Peyer's patch (tissue), 4 donors: ENCODE results near the gene GPR158. TPM values are rescaled to one million over a fixed set of nuclear protein-coding genes. Genes with fewer than 3 reads are reported as not detected.

ENCODE experiments used
- DNase-seq, 3 donors: peaks; one replicate each; pipeline ENCODE4 v3.0.0-alpha.2; 2017 to 2019
- H3K27ac ChIP-seq, 4 donors: fragments of 200-600 bp; sonication (generic); one replicate each; pipeline ENCODE4 v1.5.1; 2016 to 2019
- H3K27me3 ChIP-seq, 2 donors: fragments of 200-600 bp; sonication (generic); one replicate each; pipeline ENCODE4 v1.5.1; 2019
- H3K36me3 ChIP-seq, 3 donors: fragments of 200-600 bp; sonication (generic); one replicate each; pipeline ENCODE4 v1.5.1; 2016 to 2019
- H3K4me1 ChIP-seq, 4 donors: fragments of 200-600 bp; sonication (generic); one replicate each; pipeline ENCODE4 v1.5.1; 2016 to 2019
- H3K4me3 ChIP-seq, 4 donors: fragments of 200-600 bp; sonication (generic); 1 replicate in 3 of 4; 2 replicates in 1 of 4; pipeline ENCODE4 v1.5.1; 2016 to 2019; ENCODE audit warnings: mild to moderate bottlenecking in 1 of 4
- H3K9me3 ChIP-seq, 4 donors: fragments of 200-600 bp; sonication (generic); one replicate each; pipeline ENCODE4 v1.5.1; 2016 to 2019; ENCODE audit warnings: mild to moderate bottlenecking in 1 of 4
- POLR2A ChIP-seq, 2 donors: fragments of 450-650 bp; IDR thresholded peaks; one replicate each; pipeline ENCODE4 v1.5.1; 2017; ENCODE audit warnings: antibody characterized with exemption in 2 of 2, mild to moderate bottlenecking in 2 of 2, moderate library complexity in 2 of 2
- total RNA-seq, 4 donors: library from RNA; depleted of rRNA; stranded (reverse); fragments of >200 nt; gene quantifications; one replicate each; pipeline ENCODE4 v1.1.0, GENCODE V29; 2016
- TF ChIP-seq, protein P1 (sequence below), 6 experiments: fragments of 450-650 bp in 4 of 6; fragments of 200-600 bp in 2 of 6; sonication (generic) in 1 of 6; IDR thresholded peaks; one replicate each; pipeline ENCODE4 v1.5.1; 2017 to 2019; ENCODE audit warnings: antibody characterized with exemption in 6 of 6, mild to moderate bottlenecking in 3 of 6, moderate library complexity in 1 of 6

Gene GPR158
- total RNA-seq, 4 donors from 2014 or later = under 0.01 to 0.28 (median 0.27) TPM; not detected in 1

DNA sequence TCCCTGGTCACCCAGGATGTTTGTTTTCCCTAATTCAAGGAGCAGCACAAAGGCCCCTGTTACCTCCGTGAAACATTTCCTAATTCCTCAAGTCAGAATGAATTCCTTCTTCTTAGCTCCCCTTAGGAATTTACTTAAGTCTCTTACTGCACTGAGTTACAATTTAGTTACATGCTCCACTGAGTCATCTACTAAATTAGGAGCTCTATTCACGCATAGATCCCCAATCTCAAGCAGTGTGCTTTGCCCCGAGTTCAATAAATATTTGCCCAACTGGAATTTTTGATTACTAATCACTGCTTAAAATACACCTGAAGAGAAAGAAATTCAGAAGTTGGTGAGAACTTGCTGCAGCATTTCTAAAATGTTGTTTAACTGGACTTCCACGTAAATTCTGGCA, 429.8 kb downstream of the GPR158 start:
- H3K9me3 ChIP-seq = no peaks in the 10 kb centered on the region
- no peaks in the 10 kb centered on the region for H3K27me3 ChIP-seq
- H3K27ac ChIP-seq = no peak overlapping the region
- H3K4me1 ChIP-seq = no peaks in the 10 kb centered on the region
- TF ChIP-seq POLR2A (IDR thresholded peaks at IDR 0.05) = no peak
- TF ChIP-seq, protein P1, sequence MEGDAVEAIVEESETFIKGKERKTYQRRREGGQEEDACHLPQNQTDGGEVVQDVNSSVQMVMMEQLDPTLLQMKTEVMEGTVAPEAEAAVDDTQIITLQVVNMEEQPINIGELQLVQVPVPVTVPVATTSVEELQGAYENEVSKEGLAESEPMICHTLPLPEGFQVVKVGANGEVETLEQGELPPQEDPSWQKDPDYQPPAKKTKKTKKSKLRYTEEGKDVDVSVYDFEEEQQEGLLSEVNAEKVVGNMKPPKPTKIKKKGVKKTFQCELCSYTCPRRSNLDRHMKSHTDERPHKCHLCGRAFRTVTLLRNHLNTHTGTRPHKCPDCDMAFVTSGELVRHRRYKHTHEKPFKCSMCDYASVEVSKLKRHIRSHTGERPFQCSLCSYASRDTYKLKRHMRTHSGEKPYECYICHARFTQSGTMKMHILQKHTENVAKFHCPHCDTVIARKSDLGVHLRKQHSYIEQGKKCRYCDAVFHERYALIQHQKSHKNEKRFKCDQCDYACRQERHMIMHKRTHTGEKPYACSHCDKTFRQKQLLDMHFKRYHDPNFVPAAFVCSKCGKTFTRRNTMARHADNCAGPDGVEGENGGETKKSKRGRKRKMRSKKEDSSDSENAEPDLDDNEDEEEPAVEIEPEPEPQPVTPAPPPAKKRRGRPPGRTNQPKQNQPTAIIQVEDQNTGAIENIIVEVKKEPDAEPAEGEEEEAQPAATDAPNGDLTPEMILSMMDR (IDR thresholded peaks at IDR 0.05) = no peak
- H3K36me3 ChIP-seq = no peaks in the 10 kb centered on the region
- no peak overlapping the region for H3K4me3 ChIP-seq
- no peak for DNase-seq

DNA sequence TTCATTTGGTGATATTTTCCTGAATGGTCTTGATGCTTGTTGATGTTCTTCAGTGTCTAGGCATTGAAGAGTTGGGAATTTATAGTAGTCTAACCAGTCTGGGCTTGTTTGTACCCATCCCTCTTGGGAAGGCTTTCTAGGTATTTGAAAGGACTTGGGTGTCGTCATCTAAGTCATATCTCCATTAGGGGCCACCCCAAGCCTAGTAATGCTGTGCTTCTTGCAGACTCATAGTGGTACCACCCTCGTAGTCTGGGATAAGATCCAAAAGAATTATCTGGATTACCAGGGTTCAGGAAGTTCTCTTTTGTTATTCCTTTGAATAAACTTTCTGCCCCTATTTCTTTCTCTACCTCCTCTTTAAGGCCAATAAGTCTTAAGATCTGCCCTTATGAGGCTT, 439.9 kb downstream of the GPR158 start:
- Histone ChIP-seq H3K27me3 (no peaks in the 10 kb centered on the region), H3K9me3 (no peaks in the 10 kb centered on the region), H3K36me3 (no peaks in the 10 kb centered on the region), H3K4me1 (no peaks in the 10 kb centered on the region), H3K4me3 (no peak overlapping the region), H3K27ac (no peak overlapping the region)
- DNase-seq = no peak
- no peak for TF ChIP-seq POLR2A (IDR thresholded peaks at IDR 0.05)
- TF ChIP-seq, protein P1 (IDR thresholded peaks at IDR 0.05) = no peak

DNA sequence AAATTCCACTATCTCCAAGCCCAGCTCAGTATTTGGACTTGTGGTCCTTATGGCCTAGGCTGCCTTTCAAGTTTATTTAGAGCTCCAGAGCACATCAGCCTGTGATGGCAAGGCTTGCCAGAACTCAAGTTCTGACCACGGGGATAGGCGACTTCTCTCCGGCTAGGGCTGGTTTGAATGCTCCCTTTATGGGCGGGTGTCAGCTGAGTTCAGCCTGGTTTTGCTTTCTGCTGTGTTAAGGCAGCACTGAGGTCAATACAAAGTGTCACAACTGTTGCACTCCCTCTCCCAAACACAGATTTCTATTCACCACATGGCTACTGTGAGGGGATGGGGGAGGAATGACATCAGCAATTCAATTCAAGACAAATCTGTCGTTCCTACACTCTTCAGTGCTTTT, 441.1 kb downstream of the GPR158 start:
- H3K9me3 ChIP-seq = no peaks in the 10 kb centered on the region
- no peaks in the 10 kb centered on the region for H3K36me3 ChIP-seq
- no peaks in the 10 kb centered on the region for H3K4me1 ChIP-seq
- no peak overlapping the region for H3K4me3 ChIP-seq
- no peaks in the 10 kb centered on the region for H3K27me3 ChIP-seq
- DNase-seq = no peak
- no peak overlapping the region for H3K27ac ChIP-seq
- TF ChIP-seq, protein P1 (IDR thresholded peaks at IDR 0.05) = no peak
- no peak for TF ChIP-seq POLR2A (IDR thresholded peaks at IDR 0.05)

DNA sequence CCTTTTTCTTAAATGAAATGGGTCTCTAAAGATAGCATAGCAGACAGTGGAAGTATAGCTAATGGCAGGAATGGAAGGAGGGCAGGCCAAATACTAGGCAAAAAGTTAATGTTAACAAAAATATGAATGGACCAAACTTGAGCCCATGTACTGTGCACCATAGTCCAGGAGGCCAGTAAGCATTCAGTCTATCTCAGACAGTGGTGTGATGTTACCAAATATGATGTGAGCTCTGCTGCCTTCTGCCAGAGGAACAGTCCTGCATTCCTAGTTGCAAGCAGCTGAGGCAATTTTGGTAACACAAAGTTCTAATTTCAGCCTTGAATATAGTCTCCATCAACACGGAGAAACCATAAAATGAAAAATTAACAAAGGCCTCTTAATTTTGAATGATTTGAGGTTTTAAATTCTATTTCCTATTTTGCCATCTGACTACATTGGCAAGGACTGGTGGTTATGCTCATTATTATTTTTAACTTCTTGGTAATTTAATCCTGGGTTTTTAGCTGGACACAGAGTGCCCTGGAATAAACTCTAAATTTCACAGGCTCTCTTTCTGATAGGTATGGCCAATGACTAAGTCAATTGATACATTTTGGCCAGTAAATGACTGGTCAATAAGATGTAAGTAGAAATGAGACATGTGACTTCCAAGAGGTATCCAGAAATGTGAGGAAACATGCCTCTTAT, 442.2 kb downstream of the GPR158 start:
- no peak overlapping the region for H3K27ac ChIP-seq
- no peaks in the 10 kb centered on the region for H3K9me3 ChIP-seq
- H3K4me1 ChIP-seq = no peaks in the 10 kb centered on the region
- no peak for DNase-seq
- no peaks in the 10 kb centered on the region for H3K27me3 ChIP-seq
- TF ChIP-seq, protein P1 (IDR thresholded peaks at IDR 0.05) = no peak
- TF ChIP-seq POLR2A (IDR thresholded peaks at IDR 0.05) = no peak
- H3K4me3 ChIP-seq = no peak overlapping the region
- no peaks in the 10 kb centered on the region for H3K36me3 ChIP-seq

DNA sequence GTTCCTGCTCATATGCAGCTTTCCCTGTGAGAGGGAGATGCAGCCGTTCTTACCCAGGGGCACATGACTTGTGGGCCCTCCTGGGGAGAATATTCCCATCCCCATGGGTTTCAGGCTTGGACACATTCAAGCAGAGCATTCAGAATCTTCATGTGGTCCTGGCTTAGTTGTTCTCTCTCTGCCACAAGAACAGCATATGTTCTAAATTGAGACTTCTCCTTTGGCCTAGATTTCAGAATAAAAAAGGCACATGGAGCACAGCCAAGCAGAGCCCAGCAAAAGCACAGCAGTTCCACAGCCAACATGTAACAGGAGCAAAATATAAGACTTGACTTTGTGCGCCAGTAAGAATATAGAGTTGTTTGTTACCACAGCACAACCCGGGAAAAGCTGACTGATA, 452.8 kb downstream of the GPR158 start:
- H3K27me3 ChIP-seq = no peaks in the 10 kb centered on the region
- DNase-seq = no peak
- H3K4me1 ChIP-seq = no peaks in the 10 kb centered on the region
- H3K4me3 ChIP-seq = no peak overlapping the region
- TF ChIP-seq, protein P1 (IDR thresholded peaks at IDR 0.05) = no peak
- TF ChIP-seq POLR2A (IDR thresholded peaks at IDR 0.05) = no peak
- H3K9me3 ChIP-seq = no peaks in the 10 kb centered on the region
- no peaks in the 10 kb centered on the region for H3K36me3 ChIP-seq
- no peak overlapping the region for H3K27ac ChIP-seq

DNA sequence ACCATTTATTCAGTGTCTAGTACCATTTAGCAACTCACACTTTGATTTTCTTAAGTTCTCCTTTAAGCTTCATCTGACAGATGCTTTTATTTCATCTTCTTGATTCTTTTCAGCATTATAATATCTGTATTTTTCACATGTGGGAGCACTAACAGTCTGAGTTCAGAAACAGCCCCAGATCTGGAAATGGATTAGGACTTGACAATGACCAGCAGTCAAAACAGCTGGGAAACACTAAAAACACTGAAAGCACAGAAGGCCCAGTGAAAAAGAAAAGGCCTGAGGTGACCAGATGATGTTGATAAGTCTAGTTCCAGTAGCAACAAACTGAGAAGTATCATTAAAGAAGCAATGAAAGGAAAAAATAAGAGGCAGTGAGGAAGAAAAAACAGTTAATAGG, 454.5 kb downstream of the GPR158 start:
- Histone ChIP-seq H3K36me3 (no peaks in the 10 kb centered on the region), H3K27me3 (no peaks in the 10 kb centered on the region), H3K27ac (no peak overlapping the region), H3K9me3 (no peaks in the 10 kb centered on the region), H3K4me1 (no peaks in the 10 kb centered on the region), H3K4me3 (no peak overlapping the region)
- no peak for DNase-seq
- TF ChIP-seq POLR2A (IDR thresholded peaks at IDR 0.05) = no peak
- TF ChIP-seq, protein P1 (IDR thresholded peaks at IDR 0.05) = no peak
